H9 (cell line): ENCODE measurements around the gene CCM2L. TPM values are rescaled to one million over a fixed set of nuclear protein-coding genes. Genes with fewer than 3 reads are reported as not detected.

ENCODE experiments used
- DNase-seq: peaks from one replicate; pipeline ENCODE4 v3.0.0-alpha.2; 2017
- H2AFZ ChIP-seq: one replicate; pipeline ENCODE4 v1.6.1; 2013; ENCODE audit warnings: mild to moderate bottlenecking, low read length, control low read depth, moderate library complexity
- H2AK5ac ChIP-seq: 2 replicates; pipeline ENCODE4 v1.6.1; 2013; ENCODE audit warnings: low read length, control low read depth, mixed read lengths; ENCODE audit not compliant: insufficient read length
- H2BK120ac ChIP-seq: one replicate; pipeline ENCODE4 v1.6.1; 2013; ENCODE audit warnings: low read depth, mild to moderate bottlenecking, low read length, control low read depth, inconsistent platforms; ENCODE audit not compliant: poor library complexity, severe bottlenecking
- H2BK12ac ChIP-seq: 2 replicates; pipeline ENCODE4 v1.6.1; 2013; ENCODE audit warnings: low read length, control low read depth, mixed read lengths, low read depth; ENCODE audit not compliant: insufficient read length
- H2BK15ac ChIP-seq: 2 replicates; pipeline ENCODE4 v1.6.1; 2013; ENCODE audit warnings: low read depth, low read length, control low read depth
- H2BK20ac ChIP-seq: one replicate; pipeline ENCODE4 v1.6.1; 2013; ENCODE audit warnings: low read depth, mild to moderate bottlenecking, low read length, control low read depth, inconsistent platforms; ENCODE audit not compliant: poor library complexity, severe bottlenecking
- H2BK5ac ChIP-seq: 2 replicates; pipeline ENCODE4 v1.6.1; 2013; ENCODE audit warnings: low read length, control low read depth, mixed read lengths; ENCODE audit not compliant: insufficient read length
- H3K14ac ChIP-seq: 2 replicates; pipeline ENCODE4 v1.6.1; 2013; ENCODE audit warnings: low read length, control low read depth; ENCODE audit not compliant: insufficient read depth
- H3K18ac ChIP-seq: 2 replicates; pipeline ENCODE4 v1.6.1; 2013; ENCODE audit warnings: low read depth, mild to moderate bottlenecking, mixed read lengths, low read length, control low read depth; ENCODE audit not compliant: insufficient read length
- H3K23ac ChIP-seq: 2 replicates; pipeline ENCODE4 v1.6.1; 2013; ENCODE audit warnings: low read length, control low read depth, mixed read lengths, low read depth; ENCODE audit not compliant: insufficient read length
- H3K23me2 ChIP-seq: 2 replicates; pipeline ENCODE4 v1.6.1; 2013; ENCODE audit warnings: low read depth, mild to moderate bottlenecking, mixed read lengths, low read length, control low read depth; ENCODE audit not compliant: insufficient read length, poor library complexity, severe bottlenecking
- H3K27ac ChIP-seq: 2 replicates; pipeline ENCODE4 v1.5.1; 2013; ENCODE audit warnings: low read length, control low read depth, mixed read lengths, low read depth; ENCODE audit not compliant: insufficient read length
- H3K27me3 ChIP-seq: 2 replicates; pipeline ENCODE4 v1.6.1; 2013; ENCODE audit warnings: low read length, control low read depth, inconsistent platforms; ENCODE audit not compliant: insufficient read depth
- H3K4ac ChIP-seq: 2 replicates; pipeline ENCODE4 v1.6.1; 2013; ENCODE audit warnings: low read depth, mild to moderate bottlenecking, control low read depth, inconsistent platforms, low read length, moderate library complexity
- H3K4me1 ChIP-seq: 2 replicates; pipeline ENCODE4 v1.6.1; 2013; ENCODE audit warnings: low read length, control low read depth, inconsistent platforms; ENCODE audit not compliant: insufficient read depth
- H3K4me2 ChIP-seq: 2 replicates; pipeline ENCODE4 v1.6.1; 2013; ENCODE audit warnings: low read length, control low read depth, mixed read lengths; ENCODE audit not compliant: insufficient read length, insufficient read depth
- H3K56ac ChIP-seq: 2 replicates; pipeline ENCODE4 v1.6.1; 2013; ENCODE audit warnings: low read depth, mild to moderate bottlenecking, mixed read lengths, low read length, control low read depth; ENCODE audit not compliant: insufficient read length
- H3K79me1 ChIP-seq: 2 replicates; pipeline ENCODE4 v1.6.1; 2013; ENCODE audit warnings: low read depth, mild to moderate bottlenecking, moderate library complexity, low read length, control low read depth, inconsistent platforms; ENCODE audit not compliant: insufficient read depth, poor library complexity, severe bottlenecking
- H3K79me2 ChIP-seq: 2 replicates; pipeline ENCODE4 v1.6.1; 2013; ENCODE audit warnings: low read length, control low read depth, inconsistent platforms; ENCODE audit not compliant: insufficient read depth
- H3K9ac ChIP-seq: 2 replicates; pipeline ENCODE4 v1.6.1; 2013; ENCODE audit warnings: low read length, control low read depth, mixed read lengths; ENCODE audit not compliant: insufficient read length; ENCODE audit errors: extremely low read depth
- H3K9me3 ChIP-seq: one replicate; pipeline ENCODE4 v1.6.1; 2013; ENCODE audit warnings: low read depth, low read length, inconsistent platforms; ENCODE audit not compliant: control insufficient read depth
- H3T11ph ChIP-seq: one replicate; pipeline ENCODE4 v1.6.1; 2013; ENCODE audit warnings: mild to moderate bottlenecking, low read length, control low read depth, inconsistent platforms
- H4K20me1 ChIP-seq: one replicate; pipeline ENCODE4 v1.6.1; 2013; ENCODE audit not compliant: control insufficient read depth, insufficient read length, insufficient read depth
- H4K5ac ChIP-seq: 2 replicates; pipeline ENCODE4 v1.6.1; 2013; ENCODE audit warnings: low read depth, mild to moderate bottlenecking, mixed read lengths, low read length, control low read depth; ENCODE audit not compliant: insufficient read length
- H4K8ac ChIP-seq: replicated peaks from 2 replicates; pipeline ENCODE4 v1.6.1; 2013; ENCODE audit warnings: low read length, control low read depth, mixed read lengths, low read depth; ENCODE audit not compliant: insufficient read length
- H4K91ac ChIP-seq: 2 replicates; pipeline ENCODE4 v1.6.1; 2013; ENCODE audit warnings: low read depth, mild to moderate bottlenecking, moderate library complexity, mixed read lengths, low read length, control low read depth; ENCODE audit not compliant: insufficient read length
- H3K27ac Mint-ChIP-seq, 3 experiments: 2 replicates in 2 of 3; 3 replicates in 1 of 3; pipeline ENCODE4 v1.8.0; 2020 to 2021; ENCODE audit warnings: mixed read lengths in 3 of 3, mild to moderate bottlenecking in 1 of 3, moderate library complexity in 1 of 3
- H3K27me3 Mint-ChIP-seq: 2 replicates; pipeline ENCODE4 v1.8.0; 2021; ENCODE audit warnings: low read depth, mild to moderate bottlenecking, moderate library complexity, mixed read lengths
- H3K36me3 Mint-ChIP-seq, 3 experiments: 2 replicates in 2 of 3; 3 replicates in 1 of 3; pipeline ENCODE4 v1.8.0; 2020 to 2021; ENCODE audit warnings: low read depth in 3 of 3, mixed read lengths in 3 of 3; ENCODE audit not compliant: insufficient read depth in 1 of 3
- H3K4me1 Mint-ChIP-seq, 2 experiments: 2 replicates each; pipeline ENCODE4 v1.8.0; 2020; ENCODE audit warnings: mixed read lengths in 2 of 2
- H3K4me3 Mint-ChIP-seq, 2 experiments: 2 replicates in 1 of 2; 3 replicates in 1 of 2; pipeline ENCODE4 v1.8.0; 2020 to 2021; ENCODE audit warnings: mild to moderate bottlenecking in 2 of 2, mixed read lengths in 2 of 2, moderate library complexity in 1 of 2
- H3K9me3 Mint-ChIP-seq, 2 experiments: 2 replicates in 1 of 2; 3 replicates in 1 of 2; pipeline ENCODE4 v1.8.0; 2020; ENCODE audit warnings: mild to moderate bottlenecking in 2 of 2, mixed read lengths in 2 of 2, moderate library complexity in 1 of 2
- WGBS: extraction: QIAGEN DNeasy Blood & Tissue Kit; methylation state at CpG from one replicate; pipeline ENCODE4 v1.1.7; 2013; ENCODE audit warnings: missing lambda C conversion rate, low lambda C conversion rate, mixed read lengths; ENCODE audit not compliant: insufficient read length; ENCODE audit errors: extremely low coverage; 5-methylcytosine and 5-hydroxymethylcytosine counted together
- total RNA-seq: library from RNA; stranded (reverse); gene quantifications from 2 replicates; pipeline ENCODE4 v1.2.1, GENCODE V29; 2021
- TF ChIP-seq, protein P1 (sequence below): fragments of 200-600 bp; sonication (generic); conservative IDR thresholded peaks from 3 replicates; pipeline ENCODE4 v1.8.0; 2021; ENCODE audit warnings: antibody characterized with exemption, mild to moderate bottlenecking

Gene CCM2L
- total RNA-seq, 1 experiment from 2014 or later, result 4.6 TPM

DNA sequence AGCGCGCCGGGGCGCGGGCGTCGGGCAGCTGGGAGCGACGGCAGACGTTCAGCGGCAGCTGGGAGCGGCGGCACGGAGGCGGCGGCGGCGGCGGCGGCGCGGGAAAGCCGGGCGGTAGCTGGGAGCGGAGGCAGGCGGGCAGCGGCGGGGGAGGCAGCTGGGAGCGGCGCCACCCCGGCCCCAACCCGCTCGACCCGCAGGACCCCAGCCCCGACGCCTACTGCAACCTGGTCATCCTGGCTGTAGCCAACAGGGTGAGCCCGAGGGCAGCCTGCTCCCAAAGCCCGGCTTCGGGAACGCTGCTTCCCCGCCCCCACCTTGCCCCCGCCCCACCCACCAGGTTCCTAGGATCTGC is 8.9 kb downstream of the CCM2L start:
- Mint-ChIP-seq H3K27me3 (peaks cover 42% of the 10 kb centered on the region), H3K4me1 (peaks cover 30 to 31% of the 10 kb centered on the region in 2 experiments), H3K36me3 (peaks cover 0 to 6% (median 5%) of the 10 kb centered on the region in 3 experiments; a peak in 4 of 7 replicates), H3K4me3 (peak overlapping the region; percentile 69 to 91), H3K9me3 (no peaks in the 10 kb centered on the region), H3K27ac (no peak overlapping the region; a peak in 1 of 7 replicates)
- no peak overlapping the region for H4K91ac ChIP-seq
- no peak overlapping the region for H2BK15ac ChIP-seq
- no CpG with 5 or more reads among the region's 42 CpGs for WGBS
- no peak overlapping the region for H2AFZ ChIP-seq
- no peaks in the 10 kb centered on the region for H3K79me2 ChIP-seq
- H3K4me2 ChIP-seq, result peak overlapping the region; percentile 45
- H3K9ac ChIP-seq, result no peak overlapping the region
- no peak overlapping the region for H4K5ac ChIP-seq
- H3K18ac ChIP-seq, result no peak overlapping the region
- H3T11ph ChIP-seq, result no peak overlapping the region
- H3K56ac ChIP-seq, result no peak overlapping the region
- no peak overlapping the region for H2BK120ac ChIP-seq
- no peaks in the 10 kb centered on the region for H3K79me1 ChIP-seq
- no peak overlapping the region for H2BK20ac ChIP-seq
- no peaks in the 10 kb centered on the region for H4K20me1 ChIP-seq
- no peak overlapping the region for H4K8ac ChIP-seq
- peaks cover 7% of the 10 kb centered on the region for H3K23me2 ChIP-seq
- peak; percentile 84 for DNase-seq
- peaks cover 2% of the 10 kb centered on the region; the same call in 1 of the 2 replicates for H3K4me1 ChIP-seq
- no peak overlapping the region for H3K27ac ChIP-seq
- no peak overlapping the region for H3K23ac ChIP-seq
- H2BK12ac ChIP-seq, result no peak overlapping the region
- H3K4ac ChIP-seq, result no peak overlapping the region
- no peak overlapping the region for H2BK5ac ChIP-seq
- H3K14ac ChIP-seq, result no peak overlapping the region
- no peak overlapping the region for H2AK5ac ChIP-seq
- TF ChIP-seq, protein P1, sequence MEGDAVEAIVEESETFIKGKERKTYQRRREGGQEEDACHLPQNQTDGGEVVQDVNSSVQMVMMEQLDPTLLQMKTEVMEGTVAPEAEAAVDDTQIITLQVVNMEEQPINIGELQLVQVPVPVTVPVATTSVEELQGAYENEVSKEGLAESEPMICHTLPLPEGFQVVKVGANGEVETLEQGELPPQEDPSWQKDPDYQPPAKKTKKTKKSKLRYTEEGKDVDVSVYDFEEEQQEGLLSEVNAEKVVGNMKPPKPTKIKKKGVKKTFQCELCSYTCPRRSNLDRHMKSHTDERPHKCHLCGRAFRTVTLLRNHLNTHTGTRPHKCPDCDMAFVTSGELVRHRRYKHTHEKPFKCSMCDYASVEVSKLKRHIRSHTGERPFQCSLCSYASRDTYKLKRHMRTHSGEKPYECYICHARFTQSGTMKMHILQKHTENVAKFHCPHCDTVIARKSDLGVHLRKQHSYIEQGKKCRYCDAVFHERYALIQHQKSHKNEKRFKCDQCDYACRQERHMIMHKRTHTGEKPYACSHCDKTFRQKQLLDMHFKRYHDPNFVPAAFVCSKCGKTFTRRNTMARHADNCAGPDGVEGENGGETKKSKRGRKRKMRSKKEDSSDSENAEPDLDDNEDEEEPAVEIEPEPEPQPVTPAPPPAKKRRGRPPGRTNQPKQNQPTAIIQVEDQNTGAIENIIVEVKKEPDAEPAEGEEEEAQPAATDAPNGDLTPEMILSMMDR, result peak; percentile 63
- no peaks in the 10 kb centered on the region for H3K9me3 ChIP-seq
- H3K27me3 ChIP-seq, result no peaks in the 10 kb centered on the region
